ENCODE results near the gene ARHGAP15.

ARHGAP15 gene

DNA sequence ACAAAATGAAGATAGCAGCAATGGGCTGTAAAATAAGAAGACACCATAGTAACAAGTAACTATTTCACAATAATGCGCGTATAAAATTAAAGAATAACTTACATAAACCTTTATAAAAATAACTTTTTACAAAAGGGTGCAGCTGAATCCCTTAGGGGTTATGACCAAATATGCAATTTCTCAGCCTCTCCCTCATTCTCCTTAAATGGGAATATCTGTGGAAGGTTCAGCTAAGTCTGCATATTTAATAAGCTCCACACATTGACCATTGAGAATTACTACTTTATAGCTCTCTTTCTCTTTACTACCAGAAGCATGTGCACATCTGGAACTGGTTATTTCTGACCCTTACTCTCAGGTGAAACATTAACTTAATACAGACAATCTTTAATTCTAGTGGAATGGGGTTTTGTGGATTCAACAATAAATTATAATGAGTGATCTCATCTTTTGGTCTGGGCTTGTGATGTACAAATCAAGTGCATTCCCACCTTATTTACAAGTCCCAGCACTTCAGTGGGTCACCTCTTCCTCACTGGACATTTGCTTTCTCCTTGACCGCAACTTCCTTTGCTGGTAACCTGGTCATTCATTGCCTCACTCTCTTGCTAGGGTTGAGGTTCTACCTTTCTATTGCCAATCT lies 15.7 kb downstream of the ARHGAP15 start:
- DNase-seq (ENCODE audit: low spot score): no peak

- DNase-seq (ENCODE audit: low spot score): no peak
Observed at GRCh38 chr2:143146366-143146765, 17.1 kb downstream of the ARHGAP15 start.

DNA sequence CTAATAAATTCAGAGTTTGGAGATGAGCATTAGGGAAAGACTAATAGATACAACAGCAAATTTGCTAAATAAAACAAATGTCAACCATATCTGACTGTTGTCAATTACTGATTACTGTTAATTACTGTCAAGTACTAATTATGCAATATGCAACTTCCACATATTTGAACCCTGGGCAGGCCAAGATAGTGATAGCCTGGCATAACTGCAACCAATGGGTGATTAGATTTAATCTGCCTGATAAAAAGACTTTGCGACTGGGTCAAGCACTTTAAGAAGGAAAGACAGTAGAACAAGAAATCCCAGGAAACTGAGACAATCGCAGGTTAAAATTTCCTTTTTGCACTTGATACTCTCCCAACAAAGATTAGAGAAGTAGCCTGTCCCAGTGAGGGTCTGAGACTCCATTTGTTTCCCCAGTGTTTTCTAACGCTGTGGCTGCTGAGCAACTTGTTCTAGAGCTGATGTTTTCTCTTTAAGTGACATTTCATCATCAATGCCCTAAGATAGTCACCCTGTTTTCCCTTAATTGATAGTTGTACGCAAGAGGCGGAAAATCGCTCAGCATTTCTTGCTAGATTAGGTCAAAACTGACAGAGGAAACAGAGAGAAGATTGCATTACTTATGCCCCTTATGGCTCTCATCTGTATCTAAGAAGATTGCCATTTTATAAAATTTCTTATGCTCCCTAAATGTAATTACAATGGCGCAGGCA lies 17.8 kb downstream of the ARHGAP15 start:
- no peak for DNase-seq (ENCODE audit: low spot score)

DNA sequence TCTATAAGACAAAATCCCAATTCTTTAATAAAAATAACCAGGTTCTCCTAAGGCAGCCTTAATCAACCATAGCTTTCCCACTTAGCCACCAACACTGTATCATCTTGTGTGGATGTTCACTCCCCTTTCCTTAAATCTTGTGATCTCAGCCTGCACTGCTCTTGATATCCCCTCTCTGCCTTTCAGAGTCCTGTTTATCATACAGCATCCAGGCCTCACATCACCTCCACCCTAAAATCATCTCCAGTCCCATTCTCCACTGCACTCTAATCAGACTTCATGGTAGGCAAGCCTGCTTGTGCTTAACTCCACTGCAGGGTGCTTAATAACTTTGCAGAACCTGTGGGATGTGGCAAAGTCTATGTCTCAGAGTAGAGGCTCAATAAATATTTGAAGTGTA lies 18.8 kb downstream of the ARHGAP15 start:
- peak; percentile 75 for DNase-seq (ENCODE audit: low spot score)

- DNase-seq (ENCODE audit: low spot score): no peak
Observed at GRCh38 chr2:143148757-143149156, 19.5 kb downstream of the ARHGAP15 start.

GRCh38 chr2:143150287-143150686 lies 21.1 kb downstream of the ARHGAP15 start:
- DNase-seq (ENCODE audit: low spot score): no peak

- DNase-seq (ENCODE audit: low spot score): no peak
Observed at GRCh38 chr2:143151111-143151752, 22.0 kb downstream of the ARHGAP15 start.

- no peak for DNase-seq (ENCODE audit: low spot score)
Observed at GRCh38 chr2:143152219-143152618, 23.0 kb downstream of the ARHGAP15 start.

DNA sequence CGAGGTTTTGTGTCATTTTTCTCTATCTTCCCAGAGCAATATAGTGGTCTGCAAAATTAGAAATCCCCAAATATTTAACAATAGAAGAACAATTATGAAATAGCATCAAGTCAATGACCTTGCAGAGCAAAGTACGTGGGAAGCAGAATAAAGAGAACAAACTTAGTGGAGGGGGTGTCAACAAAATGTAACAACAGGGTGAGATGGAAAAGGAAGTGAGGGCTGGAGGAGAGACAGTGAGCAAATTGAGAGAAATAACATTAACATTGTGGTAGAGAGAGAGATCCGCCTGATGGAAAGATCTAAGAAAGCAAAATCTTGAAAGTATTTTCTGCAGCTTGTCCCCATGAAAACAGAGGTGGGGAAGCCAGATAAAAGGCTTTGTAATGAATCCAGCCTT lies 23.4 kb downstream of the ARHGAP15 start:
- no peak for DNase-seq (ENCODE audit: low spot score)

DNA sequence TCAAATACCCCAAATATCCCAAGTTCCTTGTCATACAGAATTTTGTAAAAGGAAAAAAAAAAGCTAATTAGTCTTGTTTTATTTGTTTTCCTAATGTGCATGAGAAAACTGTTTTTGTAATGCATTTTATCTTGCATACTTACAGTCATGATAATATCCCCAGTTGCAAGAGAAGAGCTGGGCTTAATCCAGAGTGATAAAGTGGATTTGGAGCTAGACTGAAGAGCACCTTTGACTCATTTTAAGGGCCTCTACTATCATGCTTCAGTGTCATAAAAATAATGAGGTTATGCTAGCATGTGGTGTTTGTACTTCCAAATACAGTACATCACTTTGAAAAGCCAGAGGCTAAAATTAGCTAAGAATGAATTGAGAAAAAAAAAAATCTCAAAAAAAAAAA lies 26.4 kb downstream of the ARHGAP15 start:
- no peak for DNase-seq (ENCODE audit: low spot score)

GRCh38 chr2:143157001-143157400 lies 27.8 kb downstream of the ARHGAP15 start:
- no peak for DNase-seq (ENCODE audit: low spot score)

GRCh38 chr2:143157418-143157817 lies 28.2 kb downstream of the ARHGAP15 start:
- DNase-seq (ENCODE audit: low spot score): no peak

DNA sequence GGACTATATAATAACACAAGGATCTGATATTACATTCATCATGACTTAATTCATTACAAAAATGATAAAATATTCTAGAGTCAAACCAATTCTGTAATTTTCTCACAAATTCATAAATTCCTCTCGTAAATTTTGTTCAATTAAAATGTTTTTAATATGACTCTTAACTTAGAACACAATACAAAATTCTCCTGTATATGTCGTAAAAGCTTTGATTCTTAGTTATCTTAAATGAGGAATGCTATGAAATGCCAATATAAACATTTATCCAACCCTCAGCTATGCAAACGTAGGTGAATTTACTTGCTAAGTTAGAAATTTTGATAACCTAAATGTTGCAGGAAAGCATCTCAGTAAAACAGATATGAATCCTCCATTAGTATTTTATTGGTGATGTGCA lies 28.9 kb downstream of the ARHGAP15 start:
- no peak for DNase-seq (ENCODE audit: low spot score)

GRCh38 chr2:143158551-143159485 lies 29.6 kb downstream of the ARHGAP15 start:
- no peak for DNase-seq (ENCODE audit: low spot score)

DNA sequence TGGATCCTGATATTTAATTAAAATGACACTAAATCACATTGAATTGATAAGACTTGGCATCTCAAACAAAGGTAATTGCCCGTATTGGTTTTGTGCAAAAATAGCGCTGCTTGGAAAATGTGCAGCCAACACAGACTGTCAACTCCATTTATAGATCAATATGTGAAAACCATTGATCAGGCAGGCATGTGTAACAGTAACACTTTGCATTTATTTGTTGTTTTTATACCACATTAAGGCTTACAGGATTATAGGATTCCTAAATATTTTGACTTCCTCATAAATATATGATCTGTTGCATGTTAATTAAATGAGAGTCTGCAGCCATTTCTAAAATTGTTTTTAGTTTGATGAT lies 30.2 kb downstream of the ARHGAP15 start:
- no peak for DNase-seq (ENCODE audit: low spot score)

DNA sequence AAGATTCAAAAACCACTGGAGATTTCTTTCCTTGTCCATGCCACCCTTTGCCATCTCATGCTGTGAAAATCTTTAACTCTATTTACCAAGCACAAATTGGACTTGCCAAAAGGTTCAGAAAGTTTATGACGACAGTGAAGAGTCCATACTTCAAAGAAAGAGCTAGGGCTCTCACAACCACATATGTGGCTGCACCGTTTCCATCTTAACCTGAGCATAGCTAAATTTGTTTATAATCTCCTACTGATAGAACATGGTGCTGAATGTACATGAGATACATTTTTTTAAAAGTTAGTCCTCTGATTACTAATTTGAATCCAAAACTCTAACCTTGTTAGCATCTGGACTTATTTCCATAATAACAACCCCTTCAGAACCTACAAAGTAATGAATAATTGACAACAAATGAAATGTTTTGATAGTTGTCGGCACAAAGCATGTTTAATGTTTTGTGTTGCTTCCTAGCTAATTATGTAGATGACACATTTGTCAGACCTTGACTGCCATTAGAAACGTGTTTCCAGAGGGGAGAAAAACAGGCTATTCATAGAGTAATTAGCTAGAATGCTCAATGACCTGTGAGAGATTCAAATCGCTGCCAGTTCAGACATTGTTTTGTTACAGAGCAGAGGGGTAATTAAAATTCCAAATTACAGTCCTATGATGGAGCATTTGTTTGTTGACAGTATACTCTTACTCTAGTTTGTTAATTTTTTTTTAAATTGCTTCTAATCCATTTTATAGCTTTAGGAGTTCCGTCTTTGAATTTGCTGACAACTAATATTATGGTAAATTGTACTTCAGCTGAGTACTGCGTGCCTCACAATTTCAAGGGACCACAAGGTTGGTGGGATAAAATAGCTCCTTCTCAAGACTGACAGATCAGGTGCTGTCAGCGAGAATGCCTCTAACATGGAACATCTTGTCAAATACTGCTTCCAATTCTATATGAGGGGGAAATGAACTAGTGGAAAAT lies 31.8 kb downstream of the ARHGAP15 start:
- no peak for DNase-seq (ENCODE audit: low spot score)

GRCh38 chr2:143162123-143162837 lies 33.1 kb downstream of the ARHGAP15 start:
- DNase-seq (ENCODE audit: low spot score): peak; percentile 48

- DNase-seq (ENCODE audit: low spot score): no peak
Observed at GRCh38 chr2:143162997-143163396, 33.8 kb downstream of the ARHGAP15 start.

DNA sequence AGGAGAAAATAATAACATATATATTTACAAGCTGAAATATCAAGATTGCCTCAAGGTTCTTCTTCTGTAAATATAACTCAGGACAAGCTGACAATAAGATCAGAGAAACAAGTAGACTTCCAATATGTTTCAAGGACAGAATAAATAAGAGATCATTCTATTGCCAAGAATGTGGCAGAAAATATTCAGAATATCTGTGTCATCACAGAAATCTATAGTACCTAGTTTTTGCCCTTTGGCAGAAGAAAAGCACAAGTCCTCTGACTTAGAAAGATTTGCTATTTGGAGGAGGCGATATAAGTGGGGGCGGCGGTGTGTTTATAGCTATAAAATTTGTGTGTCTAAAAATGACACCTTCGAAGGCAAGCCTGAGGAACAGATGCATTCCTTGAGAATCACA lies 34.3 kb downstream of the ARHGAP15 start:
- no peak for DNase-seq (ENCODE audit: low spot score)

GRCh38 chr2:143165291-143165690 lies 36.1 kb downstream of the ARHGAP15 start:
- no peak for DNase-seq (ENCODE audit: low spot score)

DNA sequence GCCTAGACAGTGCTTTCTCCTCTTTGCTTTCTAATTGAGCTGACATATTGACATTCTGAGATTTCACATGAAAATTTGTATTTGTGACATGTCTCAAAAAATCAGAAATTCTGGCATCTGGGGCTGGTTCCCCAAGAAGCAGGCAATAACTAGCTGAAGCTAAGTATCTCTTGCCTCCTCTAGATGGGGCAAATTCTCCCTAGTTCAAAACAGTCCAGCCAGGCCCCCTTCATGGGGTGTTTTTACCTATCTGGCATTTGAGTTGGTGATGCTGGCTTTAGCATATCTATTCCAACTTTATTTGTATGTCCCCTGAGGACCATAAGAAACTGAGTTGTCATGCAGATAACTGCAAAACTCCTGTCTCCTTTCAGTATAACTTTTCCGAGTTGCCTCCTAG lies 39.9 kb downstream of the ARHGAP15 start:
- no peak for DNase-seq (ENCODE audit: low spot score)
